GM06990 (cell line): ENCODE results near the gene JPT1.
"Not testable (repeated sequence)": the region's sequence is repeated elsewhere in the genome, so short reads cannot be mapped to it uniquely, and the experiment has no call there.

ENCODE experiments used
- DNase-seq: peaks from one replicate; pipeline ENCODE4 v3.0.0-alpha.2; 2011; ENCODE audit not compliant: insufficient read length; ENCODE audit errors: extremely low read depth
- H3K27me3 ChIP-seq: replicated peaks from 2 replicates; pipeline ENCODE4 v1.6.0; 2011; ENCODE audit warnings: low read length; ENCODE audit not compliant: control insufficient read depth, insufficient read depth
- H3K36me3 ChIP-seq: 2 replicates; pipeline ENCODE4 v1.5.1; 2011; ENCODE audit warnings: low read length; ENCODE audit not compliant: control insufficient read depth, insufficient read depth
- H3K4me3 ChIP-seq: replicated peaks from 2 replicates; pipeline ENCODE4 v1.5.1; 2011; ENCODE audit warnings: low read depth, mild to moderate bottlenecking, control low read depth, low read length
- TF ChIP-seq, protein P1 (sequence below): IDR thresholded peaks from 2 replicates; pipeline ENCODE4 v1.5.1; 2011; ENCODE audit warnings: low read length, control low read depth, mild to moderate bottlenecking, inconsistent platforms; ENCODE audit not compliant: insufficient read depth, poor library complexity, severe bottlenecking

JPT1 gene

DNA sequence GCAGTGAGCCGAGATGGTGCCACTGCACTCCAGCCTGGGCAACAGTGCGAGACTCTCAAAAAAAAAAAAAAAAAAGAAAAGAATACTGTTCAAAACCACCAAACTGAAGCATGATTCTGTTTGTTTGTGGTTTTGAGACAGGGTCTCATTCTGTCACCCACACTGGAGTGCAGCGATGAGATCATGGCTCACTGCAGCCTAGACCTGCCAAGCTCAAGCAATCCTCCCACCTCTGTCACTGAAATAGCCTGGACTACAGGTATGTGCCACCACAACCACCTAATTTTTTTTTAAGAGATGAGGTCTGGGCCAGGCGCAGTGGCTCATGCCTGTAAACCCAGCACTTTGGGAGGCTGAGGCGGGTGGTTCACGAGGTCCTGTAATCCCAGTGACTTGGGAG is 24.1 kb upstream of the JPT1 start:
- DNase-seq = no peak
- TF ChIP-seq, protein P1, sequence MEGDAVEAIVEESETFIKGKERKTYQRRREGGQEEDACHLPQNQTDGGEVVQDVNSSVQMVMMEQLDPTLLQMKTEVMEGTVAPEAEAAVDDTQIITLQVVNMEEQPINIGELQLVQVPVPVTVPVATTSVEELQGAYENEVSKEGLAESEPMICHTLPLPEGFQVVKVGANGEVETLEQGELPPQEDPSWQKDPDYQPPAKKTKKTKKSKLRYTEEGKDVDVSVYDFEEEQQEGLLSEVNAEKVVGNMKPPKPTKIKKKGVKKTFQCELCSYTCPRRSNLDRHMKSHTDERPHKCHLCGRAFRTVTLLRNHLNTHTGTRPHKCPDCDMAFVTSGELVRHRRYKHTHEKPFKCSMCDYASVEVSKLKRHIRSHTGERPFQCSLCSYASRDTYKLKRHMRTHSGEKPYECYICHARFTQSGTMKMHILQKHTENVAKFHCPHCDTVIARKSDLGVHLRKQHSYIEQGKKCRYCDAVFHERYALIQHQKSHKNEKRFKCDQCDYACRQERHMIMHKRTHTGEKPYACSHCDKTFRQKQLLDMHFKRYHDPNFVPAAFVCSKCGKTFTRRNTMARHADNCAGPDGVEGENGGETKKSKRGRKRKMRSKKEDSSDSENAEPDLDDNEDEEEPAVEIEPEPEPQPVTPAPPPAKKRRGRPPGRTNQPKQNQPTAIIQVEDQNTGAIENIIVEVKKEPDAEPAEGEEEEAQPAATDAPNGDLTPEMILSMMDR = no peak
- Histone ChIP-seq H3K4me3 (no peak overlapping the region), H3K36me3 (peaks cover 21% of the 10 kb centered on the region), H3K27me3 (no peaks in the 10 kb centered on the region)

DNA sequence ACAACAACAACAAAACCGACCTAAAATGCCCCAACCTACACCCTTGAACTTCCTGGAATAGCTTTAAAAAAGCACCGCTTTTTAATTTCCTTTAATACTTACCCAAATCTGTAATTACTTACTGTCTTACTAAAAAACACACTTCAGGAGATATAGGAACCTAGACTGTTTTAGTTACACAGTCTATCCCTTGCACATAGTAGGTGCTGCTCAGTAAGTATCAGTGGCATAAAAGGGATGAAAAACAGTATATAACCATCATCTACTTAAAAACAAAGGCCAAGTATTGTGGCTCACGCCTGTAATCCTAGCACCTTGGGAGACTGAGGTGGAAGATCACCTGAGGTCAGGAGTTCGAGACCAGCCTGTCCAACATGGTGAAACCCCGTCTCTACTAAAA is 22.3 kb upstream of the JPT1 start:
- no peak for DNase-seq
- H3K36me3 ChIP-seq = peaks cover 22% of the 10 kb centered on the region
- TF ChIP-seq, protein P1 = no peak

DNA sequence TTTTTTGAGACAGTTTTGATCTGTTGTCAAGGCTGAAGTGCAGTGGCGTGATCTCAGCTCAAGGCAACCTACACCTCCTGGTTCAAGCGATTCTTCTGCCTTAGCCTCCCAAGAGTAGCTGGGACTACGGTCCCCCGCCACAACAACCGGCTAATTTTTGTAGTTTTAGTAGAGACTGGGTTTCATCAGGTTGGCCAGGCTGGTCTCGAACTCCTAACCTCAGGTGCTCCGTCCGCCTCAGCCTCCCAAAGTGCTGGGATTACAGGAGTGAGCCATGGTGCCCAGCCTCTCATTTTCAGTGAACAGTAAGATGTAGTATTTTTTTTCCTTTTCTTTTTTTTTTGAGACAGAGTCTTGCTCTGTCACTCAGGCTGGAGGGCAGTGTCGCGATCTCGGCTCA is 20.7 kb upstream of the JPT1 start:
- H3K36me3 ChIP-seq = peaks cover 21% of the 10 kb centered on the region

More for the DNA sequence above, 22.3 kb upstream of the JPT1 start:
- Histone ChIP-seq H3K4me3 (no peak overlapping the region), H3K27me3 (no peaks in the 10 kb centered on the region)

DNA sequence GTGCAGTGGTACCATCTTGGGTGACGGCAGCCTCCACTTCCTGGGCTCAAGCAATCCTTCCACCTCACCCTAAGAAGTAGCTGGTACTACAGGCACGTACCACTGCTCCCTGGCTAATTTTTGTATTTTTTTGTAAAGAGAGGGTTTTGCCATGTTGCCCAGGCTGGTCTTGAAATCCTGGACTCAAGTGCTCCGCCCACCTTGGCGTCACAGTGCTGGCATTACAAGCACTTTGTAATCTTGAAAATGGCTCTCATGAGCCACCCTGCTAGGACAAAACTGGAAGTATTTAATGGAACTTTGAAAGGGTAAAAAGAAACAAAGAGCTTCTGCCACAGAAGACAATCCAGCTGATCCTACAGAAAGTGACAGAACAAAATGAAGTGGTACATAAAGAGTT is 19.2 kb upstream of the JPT1 start:
- Histone ChIP-seq H3K36me3 (peaks cover 19% of the 10 kb centered on the region), H3K4me3 (no peak overlapping the region), H3K27me3 (no peaks in the 10 kb centered on the region)
- DNase-seq = no peak
- TF ChIP-seq, protein P1 = no peak

More for the DNA sequence above, 20.7 kb upstream of the JPT1 start:
- Histone ChIP-seq H3K27me3 (no peaks in the 10 kb centered on the region), H3K4me3 (no peak overlapping the region)
- no peak for DNase-seq
- TF ChIP-seq, protein P1 = no peak

DNA sequence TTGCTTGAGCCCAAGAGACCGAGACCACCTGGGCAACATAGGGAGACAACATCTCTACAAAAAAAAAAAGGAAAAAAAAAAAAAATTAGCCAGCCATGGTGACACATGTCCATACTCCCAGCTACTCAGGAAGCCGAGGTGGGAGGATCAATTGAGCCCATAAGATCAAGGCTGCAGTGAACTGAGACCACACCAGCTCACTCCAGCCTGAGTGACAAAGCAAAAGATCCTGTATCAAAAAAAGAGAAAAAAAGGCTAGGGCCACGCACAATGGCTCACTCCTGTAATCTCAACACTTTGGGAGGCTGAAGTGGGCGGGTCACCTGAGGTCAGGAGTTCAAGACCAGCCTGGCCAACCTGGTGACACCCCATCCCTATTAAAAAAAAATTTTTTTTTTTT is 14.7 kb upstream of the JPT1 start:
- no peak overlapping the region for H3K4me3 ChIP-seq
- no peaks in the 10 kb centered on the region for H3K27me3 ChIP-seq
- peaks cover 8% of the 10 kb centered on the region for H3K36me3 ChIP-seq
- TF ChIP-seq, protein P1 = no peak
- no peak for DNase-seq

DNA sequence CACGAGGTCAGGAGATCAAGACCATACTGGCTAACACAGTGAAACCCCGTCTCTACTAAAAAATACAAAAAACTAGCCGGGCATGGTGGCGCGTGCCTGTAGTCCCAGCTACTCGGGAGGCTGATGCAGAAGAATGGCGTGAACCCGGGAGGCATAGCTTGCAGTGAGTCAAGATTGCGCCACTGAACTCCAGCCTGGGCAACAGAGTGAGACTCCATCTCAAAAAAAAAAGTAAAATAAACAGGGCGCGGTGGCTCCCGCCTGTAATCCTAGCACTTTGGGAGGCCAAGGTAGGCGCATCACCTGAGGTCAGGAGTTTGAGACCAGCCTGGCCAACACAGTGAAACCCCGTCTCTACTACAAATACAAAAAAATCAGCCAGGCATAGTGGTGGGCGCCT is 10.3 kb upstream of the JPT1 start:
- not testable (repeated sequence) for H3K4me3 ChIP-seq

More for the DNA sequence above, 10.3 kb upstream of the JPT1 start:
- not testable (repeated sequence) for DNase-seq, H3K36me3 ChIP-seq, H3K27me3 ChIP-seq
